HEK293T (cell line): Measurements from ENCODE around the gene CUBN.

ENCODE experiments used
- CTCF ChIA-PET: fragments of 350-600 bp; formaldehyde crosslinking; extraction: SDS; loops from one replicate; lab custom pipeline; 2021; ENCODE audit warnings: antibody characterized with exemption, inconsistent platforms; lab: Yijun Ruan, JAX
- POLR2A ChIA-PET: fragments of 350-600 bp; formaldehyde crosslinking; extraction: SDS; loops from one replicate; lab custom pipeline; 2020; ENCODE audit warnings: antibody characterized with exemption, inconsistent platforms; lab: Yijun Ruan, JAX
- DNase-seq: peaks from one replicate; pipeline ENCODE4 v3.0.0; 2012; ENCODE audit warnings: mixed read lengths; ENCODE audit errors: extremely low spot score
- ARNT ChIP-seq: fragments of 450-650 bp; IDR thresholded peaks from 2 replicates; pipeline ENCODE4 v1.6.1; 2017; ENCODE audit warnings: mild to moderate bottlenecking
- BHLHE40 ChIP-seq: fragments of 450-650 bp; IDR thresholded peaks from 2 replicates; pipeline ENCODE4 v1.6.1; 2016; ENCODE audit warnings: mild to moderate bottlenecking, moderate library complexity, borderline replicate concordance
- CTBP1 ChIP-seq: fragments of 450-650 bp; IDR thresholded peaks from 2 replicates; pipeline ENCODE4 v1.6.1; 2016; ENCODE audit warnings: borderline replicate concordance
- ELF4 ChIP-seq: fragments of 450-650 bp; IDR thresholded peaks from 2 replicates; pipeline ENCODE4 v1.6.1; 2017; ENCODE audit warnings: antibody characterized with exemption
- FOXA1 ChIP-seq: fragments of 450-650 bp; IDR thresholded peaks from 2 replicates; pipeline ENCODE4 v1.6.1; 2016; ENCODE audit warnings: mild to moderate bottlenecking
- FOXK2 ChIP-seq: fragments of 450-650 bp; IDR thresholded peaks from 2 replicates; pipeline ENCODE4 v1.6.1; 2016; ENCODE audit warnings: mild to moderate bottlenecking
- FOXM1 ChIP-seq: fragments of 450-650 bp; IDR thresholded peaks from 2 replicates; pipeline ENCODE4 v1.6.1; 2017; ENCODE audit warnings: mild to moderate bottlenecking, borderline replicate concordance
- HDGF ChIP-seq: fragments of 450-650 bp; IDR thresholded peaks from 2 replicates; pipeline ENCODE4 v1.6.1; 2017; ENCODE audit warnings: antibody characterized with exemption, borderline replicate concordance
- L3MBTL2 ChIP-seq: fragments of 450-650 bp; conservative IDR thresholded peaks from 2 replicates; pipeline ENCODE4 v1.6.1; 2016; ENCODE audit warnings: mild to moderate bottlenecking
- LEF1 ChIP-seq: fragments of 450-650 bp; IDR thresholded peaks from 2 replicates; pipeline ENCODE4 v1.6.1; 2017; ENCODE audit warnings: mild to moderate bottlenecking, borderline replicate concordance
- NFRKB ChIP-seq: fragments of 450-650 bp; IDR thresholded peaks from 2 replicates; pipeline ENCODE4 v1.6.1; 2016; ENCODE audit warnings: mild to moderate bottlenecking, moderate library complexity
- PKNOX1 ChIP-seq: fragments of 450-650 bp; IDR thresholded peaks from 2 replicates; pipeline ENCODE4 v1.6.1; 2016
- SP1 ChIP-seq: fragments of 450-650 bp; IDR thresholded peaks from 2 replicates; pipeline ENCODE4 v1.6.1; 2017
- SUZ12 ChIP-seq: fragments of 450-650 bp; IDR thresholded peaks from 2 replicates; pipeline ENCODE4 v1.6.1; 2016; ENCODE audit warnings: mild to moderate bottlenecking
- TARDBP ChIP-seq: fragments of 450-650 bp; IDR thresholded peaks from 2 replicates; pipeline ENCODE4 v1.6.1; 2016

Gene CUBN

GRCh38 chr10:16988900-16989299, 140.7 kb downstream of the CUBN start:
- TF ChIP-seq HDGF (no peak), ARNT (no peak), BHLHE40 (no peak), NFRKB (no peak), CTBP1 (no peak)
- DNase-seq, result no peak
- ChIA-PET CTCF (no interaction called here), POLR2A (no interaction called here)

- CTCF ChIA-PET, result interaction anchor here (0.6 kb wide), 1 partner anchor 388 kb away, joined by 3 read pairs; no protein-coding TSS in a partner anchor
- POLR2A ChIA-PET, result no interaction called here
- no peak for DNase-seq
- TF ChIP-seq CTBP1, result no peak
- no peak for TF ChIP-seq NFRKB
These were observed 141.5 kb downstream of the CUBN start for GRCh38 chr10:16987976-16988610.

- no peak for TF ChIP-seq SUZ12
- no peak for TF ChIP-seq HDGF
- TF ChIP-seq ELF4, result no peak
- no peak for TF ChIP-seq PKNOX1
- TF ChIP-seq SP1, result no peak
- TF ChIP-seq FOXK2, result no peak
- DNase-seq, result no peak
- ChIA-PET CTCF (interaction anchor here (1.4 kb wide), 1 partner anchor 10 kb away, joined by 3 read pairs; no protein-coding TSS in a partner anchor), POLR2A (no interaction called here)
These were observed 142.4 kb downstream of the CUBN start for GRCh38 chr10:16987206-16987621.

GRCh38 chr10:16986406-16987205, 143.0 kb downstream of the CUBN start:
- TF ChIP-seq SP1, result no peak
- TF ChIP-seq FOXA1, result no peak
- no peak for TF ChIP-seq FOXM1
- no peak for TF ChIP-seq NFRKB
- ChIA-PET POLR2A (no interaction called here), CTCF (interaction anchor here (1.4 kb wide), 1 partner anchor 11 kb away, joined by 3 read pairs; no protein-coding TSS in a partner anchor)
- no peak for DNase-seq

GRCh38 chr10:16986082-16986405, 143.6 kb downstream of the CUBN start:
- DNase-seq, result no peak
- ChIA-PET POLR2A (no interaction called here), CTCF (no interaction called here)
- TF ChIP-seq HDGF, result no peak
- no peak for TF ChIP-seq CTBP1
- TF ChIP-seq FOXM1, result no peak
- TF ChIP-seq NFRKB, result no peak

GRCh38 chr10:16984242-16984641, 145.4 kb downstream of the CUBN start:
- TF ChIP-seq TARDBP, result no peak
- TF ChIP-seq LEF1, result no peak
- TF ChIP-seq ARNT, result no peak
- POLR2A ChIA-PET, result no interaction called here
- no peak for DNase-seq
- CTCF ChIA-PET, result no interaction called here

- ChIA-PET POLR2A (no interaction called here), CTCF (no interaction called here)
- TF ChIP-seq CTBP1, result no peak
- no peak for TF ChIP-seq SUZ12
- TF ChIP-seq FOXA1, result no peak
- TF ChIP-seq BHLHE40, result no peak
- no peak for TF ChIP-seq LEF1
- DNase-seq, result no peak
These were observed 152.8 kb downstream of the CUBN start for GRCh38 chr10:16976803-16977202.

- TF ChIP-seq FOXK2 (no peak), L3MBTL2 (no peak)
- POLR2A ChIA-PET, result no interaction called here
- DNase-seq, result no peak
- CTCF ChIA-PET, result interaction anchor here (0.5 kb wide), 1 partner anchor 1286 kb away, joined by 4 read pairs; no protein-coding TSS in a partner anchor
These were observed 154.4 kb downstream of the CUBN start for GRCh38 chr10:16975188-16975587.
